Thyroid gland (tissue), 4 donors: ENCODE data around the gene GDAP1L1. TPM values are rescaled to one million over a fixed set of nuclear protein-coding genes. Genes with fewer than 3 reads are reported as not detected.
A peak's percentile ranks its signal among the peaks of the same experiment; 100 is the strongest.

Source experiments
- DNase-seq, 2 donors: peaks; one replicate each; pipeline ENCODE4 v3.0.0-alpha.2; 2019
- H3K27ac ChIP-seq, 3 donors: fragments of 200-600 bp; sonication (generic); 1 replicate in 2 of 3; 2 replicates in 1 of 3; pipeline ENCODE4 v1.5.1; 2016 to 2019; ENCODE audit warnings: mild to moderate bottlenecking in 1 of 3, moderate library complexity in 1 of 3
- H3K27me3 ChIP-seq: fragments of 200-600 bp; sonication (generic); one replicate; pipeline ENCODE4 v1.5.1; 2019
- H3K36me3 ChIP-seq, 2 donors: fragments of 200-600 bp; sonication (generic); one replicate each; pipeline ENCODE4 v1.5.1; 2016 to 2019
- H3K4me1 ChIP-seq, 2 donors: fragments of 200-600 bp; sonication (generic); one replicate each; pipeline ENCODE4 v1.5.1; 2017 to 2019
- H3K4me3 ChIP-seq, 3 donors: fragments of 200-600 bp; sonication (generic); replicated peaks in 1 of 3; 1 replicate in 2 of 3; 2 replicates in 1 of 3; pipeline ENCODE4 v1.5.1; 2016; ENCODE audit warnings: mild to moderate bottlenecking in 1 of 3
- H3K9me3 ChIP-seq: fragments of 200-600 bp; sonication (generic); one replicate; pipeline ENCODE4 v1.5.1; 2017
- CTCF ChIP-seq, 6 experiments: fragments of 200-600 bp in 3 of 6; fragments of 450-650 bp in 3 of 6; sonication (generic) in 3 of 6; IDR thresholded peaks; one replicate each; pipeline ENCODE4 v1.5.1; 2016 to 2019; ENCODE audit warnings: antibody characterized with exemption in 6 of 6, mild to moderate bottlenecking in 2 of 6, inconsistent platforms in 1 of 6, moderate library complexity in 1 of 6
- POLR2A ChIP-seq, 2 donors: fragments of 450-650 bp; IDR thresholded peaks; one replicate each; pipeline ENCODE4 v1.6.1; 2017; ENCODE audit warnings: antibody characterized with exemption in 2 of 2, mild to moderate bottlenecking in 2 of 2, moderate library complexity in 1 of 2
- WGBS, 2 donors: methylation state at CpG; one replicate each; pipeline ENCODE4 v1.1.5; 2017; 5-methylcytosine and 5-hydroxymethylcytosine counted together
- intact Hi-C: fragments of 100-400 bp; cut with DNase I; formaldehyde crosslinking; loops from one replicate; pipeline ENCODE4 v1.15.1; 2023
- total RNA-seq, 4 donors: library from RNA; depleted of rRNA; stranded (reverse); fragments of >200 nt; gene quantifications; one replicate each; pipeline ENCODE4 v1.2.3, GENCODE V29; 2016

The GDAP1L1 gene
- total RNA-seq, 4 donors from 2014 or later, result 0.29 TPM; not detected in 3

- Histone ChIP-seq H3K4me3 (no peak overlapping the region), H3K27me3 (no peaks in the 10 kb centered on the region), H3K4me1 (no peaks in the 10 kb centered on the region), H3K27ac (no peak overlapping the region), H3K36me3 (no peaks in the 10 kb centered on the region), H3K9me3 (no peaks in the 10 kb centered on the region)
- WGBS, 2 donors, result 91 to 93% methylated on average over 2 of the region's 2 CpGs
- DNase-seq, result no peak
- TF ChIP-seq CTCF (IDR thresholded peaks at IDR 0.05), result no peak
- no peak for TF ChIP-seq POLR2A (IDR thresholded peaks at IDR 0.05)
- intact Hi-C loops, result no loop called here
These were observed 5.3 kb upstream of the GDAP1L1 start for GRCh38 chr20:44241796-44242195.

- no peak for DNase-seq
- TF ChIP-seq POLR2A (IDR thresholded peaks at IDR 0.05), result no peak
- no peak for TF ChIP-seq CTCF (IDR thresholded peaks at IDR 0.05)
- no peak overlapping the region for H3K4me3 ChIP-seq
- intact Hi-C loops, result no loop called here
- no peaks in the 10 kb centered on the region for H3K27me3 ChIP-seq
- no peaks in the 10 kb centered on the region for H3K36me3 ChIP-seq
- 68 to 78% methylated on average over 4 of the region's 4 CpGs for WGBS, 2 donors
- no peak overlapping the region for H3K27ac ChIP-seq
- H3K4me1 ChIP-seq, result peaks cover 9 to 12% of the 10 kb centered on the region in 2 donors
- H3K9me3 ChIP-seq, result no peaks in the 10 kb centered on the region
These were observed 1.1 kb upstream of the GDAP1L1 start for GRCh38 chr20:44245977-44246376.

GRCh38 chr20:44247586-44248409 is 690 bp downstream of the GDAP1L1 start:
- Histone ChIP-seq H3K27ac (no peak overlapping the region), H3K27me3 (no peaks in the 10 kb centered on the region), H3K36me3 (no peaks in the 10 kb centered on the region), H3K9me3 (no peaks in the 10 kb centered on the region), H3K4me3 (no peak overlapping the region), H3K4me1 (peaks cover 9 to 12% of the 10 kb centered on the region in 2 donors)
- TF ChIP-seq POLR2A (IDR thresholded peaks at IDR 0.05) (no peak), CTCF (IDR thresholded peaks at IDR 0.05) (peak in 3 of 6 experiments; percentile 19 to 35 (median 23))
- whole genome bisulfite sequencing, 2 donors, result 6 to 16% methylated on average over 11 to 24 of the region's 31 CpGs
- intact Hi-C loops, result no loop called here
- peak; percentile 32 to 47 for DNase-seq

GRCh38 chr20:44248410-44248759 is 1.3 kb downstream of the GDAP1L1 start:
- Histone ChIP-seq H3K27me3 (no peaks in the 10 kb centered on the region), H3K9me3 (no peaks in the 10 kb centered on the region), H3K27ac (no peak overlapping the region), H3K36me3 (no peaks in the 10 kb centered on the region), H3K4me3 (no peak overlapping the region), H3K4me1 (peaks cover 9 to 12% of the 10 kb centered on the region in 2 donors)
- TF ChIP-seq CTCF (IDR thresholded peaks at IDR 0.05), result no peak
- no peak for TF ChIP-seq POLR2A (IDR thresholded peaks at IDR 0.05)
- intact Hi-C loops, result no loop called here
- WGBS, 2 donors, result 48 to 52% methylated on average over 3 of the region's 3 CpGs
- DNase-seq, result no peak

- Histone ChIP-seq H3K9me3 (no peaks in the 10 kb centered on the region), H3K27me3 (no peaks in the 10 kb centered on the region), H3K27ac (no peak overlapping the region), H3K4me3 (no peak overlapping the region), H3K4me1 (peaks cover 9 to 12% of the 10 kb centered on the region in 2 donors), H3K36me3 (no peaks in the 10 kb centered on the region)
- DNase-seq, result no peak
- 42 to 58% methylated on average over 2 to 4 of the region's 4 CpGs for WGBS, 2 donors
- intact Hi-C loops, result no loop called here
- TF ChIP-seq POLR2A (IDR thresholded peaks at IDR 0.05) (no peak), CTCF (IDR thresholded peaks at IDR 0.05) (no peak)
These were observed 4.2 kb downstream of the GDAP1L1 start for GRCh38 chr20:44251284-44251683.
